Activated naive CD4-positive, alpha-beta T cell treated with anti-CD3 and anti-CD28 coated beads, Interleukin-2, amount 50 U/mL, for 16 hours (primary cell): ENCODE results near the gene PRRT1B.

ENCODE experiments used
- DNase-seq: peaks from one replicate; pipeline ENCODE4 v3.0.0-alpha.2; 2020

Gene PRRT1B

DNA sequence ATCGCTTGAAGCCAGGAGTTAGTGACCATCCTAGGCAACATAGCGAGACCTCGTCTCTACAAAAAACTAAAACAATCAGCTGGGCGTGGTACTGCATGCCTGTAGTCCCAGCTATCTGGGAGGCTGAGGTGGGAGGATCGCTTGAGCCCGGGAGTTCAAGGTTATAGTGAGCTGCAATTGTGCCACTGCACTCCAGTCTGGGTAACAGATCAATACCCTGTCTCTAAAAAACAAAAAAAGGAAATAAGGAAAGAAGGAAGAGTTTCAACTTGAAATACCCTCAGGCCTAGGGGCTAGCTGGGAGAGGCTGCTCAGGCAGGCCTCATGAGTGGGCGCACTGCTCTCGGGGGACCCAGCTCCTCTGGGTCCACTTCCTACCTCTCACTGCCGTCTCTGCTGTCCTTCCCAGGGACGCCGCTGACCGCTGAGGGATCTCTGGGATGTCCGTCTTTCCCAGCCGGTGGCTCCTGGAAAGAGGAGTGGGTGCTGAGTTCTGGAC, 56.4 kb downstream of the PRRT1B start:
- no peak for DNase-seq

DNA sequence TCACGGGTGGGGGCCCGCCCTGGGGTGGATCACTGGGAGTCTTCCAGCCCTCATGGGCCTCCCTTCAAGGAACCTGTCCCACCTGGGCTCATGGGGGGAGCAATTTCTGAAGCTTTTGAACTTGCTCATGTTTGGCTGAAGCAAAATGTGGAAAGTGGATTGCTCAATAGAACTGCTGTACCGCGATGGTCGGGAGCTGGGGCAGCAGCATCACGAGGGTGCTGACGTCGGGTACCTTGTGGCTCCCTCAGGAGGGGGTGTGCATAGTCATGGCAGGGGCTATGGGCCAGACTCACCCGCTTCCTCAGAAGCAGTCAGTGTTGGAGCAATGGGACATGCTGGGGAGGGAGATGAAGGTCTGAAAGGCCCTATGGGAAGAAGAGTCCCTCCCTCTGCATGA, 57.9 kb downstream of the PRRT1B start:
- DNase-seq, result no peak

DNA sequence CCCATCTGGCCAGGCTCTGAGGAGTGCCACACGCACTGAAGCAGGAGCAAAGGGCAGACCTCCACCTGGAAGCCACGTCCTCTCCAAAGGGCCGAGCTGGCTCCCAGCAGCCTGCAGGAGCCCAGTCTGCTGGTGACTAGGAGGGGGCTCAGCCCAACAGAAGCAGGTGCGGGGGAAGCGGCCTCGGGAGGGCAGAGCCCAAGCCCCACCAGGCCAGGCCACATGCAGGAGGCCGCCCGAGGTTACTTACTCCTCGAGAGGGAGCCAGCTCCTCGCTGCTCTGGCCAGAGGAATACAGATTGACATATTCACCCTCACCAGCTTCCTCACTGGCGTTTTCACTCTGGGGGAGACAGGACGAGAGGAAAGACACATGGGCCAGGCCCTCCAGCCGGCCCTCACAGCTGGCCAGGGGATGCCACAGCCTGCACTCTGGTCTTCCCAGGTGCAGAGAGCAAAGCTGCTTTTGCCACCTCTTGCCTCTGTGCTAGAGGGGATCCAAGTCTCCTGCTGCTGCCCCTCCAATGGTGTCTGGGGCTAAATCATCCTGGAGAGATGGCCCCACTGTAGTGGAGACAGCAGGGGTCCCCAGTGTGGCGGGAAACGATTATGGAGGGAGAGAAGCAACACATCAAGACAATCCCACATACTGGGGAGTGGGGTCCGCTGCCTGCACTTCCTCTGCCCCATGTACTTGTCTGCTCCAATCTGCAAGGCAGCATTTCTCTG, 58.6 kb downstream of the PRRT1B start:
- no peak for DNase-seq

DNA sequence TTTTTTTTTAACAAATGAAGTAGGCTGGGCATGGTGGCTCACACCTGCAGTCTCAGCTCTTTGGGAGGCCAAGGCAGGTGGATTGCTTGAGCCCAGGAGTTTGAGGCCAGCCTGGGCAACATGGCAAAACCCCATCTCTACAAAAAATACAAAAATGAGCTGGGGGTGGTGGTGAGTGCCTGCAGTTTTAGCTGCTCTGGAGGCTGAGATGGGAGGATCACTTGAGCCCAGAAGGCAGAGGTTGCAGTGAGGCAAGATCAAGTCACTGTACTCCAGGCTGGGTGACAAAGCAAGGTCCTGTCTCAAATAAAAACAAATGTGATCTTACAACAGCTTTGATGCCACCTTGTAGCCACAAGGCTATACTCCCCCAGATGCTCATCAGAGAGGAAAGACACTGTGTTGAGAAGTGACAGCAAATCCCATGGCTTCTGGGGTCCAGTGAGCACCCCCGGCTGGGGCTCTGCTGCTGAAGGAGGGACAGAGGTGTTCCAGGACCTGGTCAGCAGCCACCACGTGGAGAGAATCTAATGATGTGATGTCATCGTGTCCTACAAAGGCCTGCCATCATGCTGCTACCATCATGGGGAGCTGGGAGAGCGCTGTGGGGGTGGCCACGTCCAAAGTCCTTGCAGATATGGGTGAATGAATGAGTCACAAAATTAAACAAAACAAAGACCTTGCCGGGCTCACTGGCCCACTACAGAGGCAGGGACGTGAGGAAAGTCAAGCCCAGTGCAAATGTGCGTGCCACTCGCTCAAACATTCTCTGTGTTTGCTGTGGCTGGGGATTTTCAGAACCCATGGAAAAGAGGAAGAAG, 60.7 kb downstream of the PRRT1B start:
- no peak for DNase-seq

DNA sequence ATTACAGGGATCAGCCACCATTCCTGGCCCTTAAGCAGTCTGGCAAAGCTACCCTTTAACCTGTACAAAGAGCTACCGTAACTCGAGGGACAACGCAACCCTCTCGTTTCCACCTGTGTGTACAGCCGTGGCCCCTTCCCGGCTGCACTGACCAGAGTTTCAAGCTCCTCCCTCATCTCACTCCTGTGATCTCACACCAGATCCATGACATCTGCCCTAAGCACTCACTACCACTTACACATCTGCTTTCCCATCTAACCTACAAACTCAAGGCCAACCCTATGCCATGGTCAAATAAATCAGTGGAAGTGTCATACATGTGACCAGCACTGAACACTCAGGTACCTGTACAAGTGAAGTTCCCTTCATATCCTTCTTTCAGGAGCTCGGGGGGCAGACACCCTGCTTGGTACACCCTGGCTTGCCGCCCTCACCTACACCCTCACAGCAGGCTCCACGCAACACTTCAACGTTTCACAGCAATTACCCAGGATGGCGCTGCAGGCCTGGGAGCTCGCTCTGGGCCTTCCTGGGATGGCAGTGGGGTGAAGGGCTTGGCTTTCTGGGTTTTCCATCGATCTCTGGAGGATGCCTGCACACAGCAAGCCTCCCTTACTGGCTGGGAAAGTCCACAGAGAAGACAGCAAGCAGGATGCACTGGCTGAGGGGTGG, 61.7 kb downstream of the PRRT1B start:
- DNase-seq, result no peak

DNA sequence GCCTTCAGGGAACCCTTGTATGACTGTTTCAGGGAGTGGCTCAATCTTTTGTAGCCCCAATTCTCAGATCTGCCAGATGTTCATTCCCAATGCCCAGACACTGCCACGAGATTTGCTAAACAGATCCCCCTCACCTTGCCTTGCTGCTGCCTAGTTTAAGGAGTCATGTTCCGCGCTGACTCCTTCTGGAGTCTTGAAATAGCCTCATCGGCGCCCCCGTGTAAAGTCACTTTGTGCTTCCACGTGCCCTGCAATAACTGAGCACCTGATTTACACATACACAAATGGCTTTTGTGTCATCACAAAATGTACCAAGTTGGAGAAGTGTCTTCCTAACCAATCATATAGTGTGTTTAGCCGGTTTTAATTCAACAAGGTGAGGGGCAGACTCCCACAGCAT, 62.3 kb downstream of the PRRT1B start:
- DNase-seq, result no peak

DNA sequence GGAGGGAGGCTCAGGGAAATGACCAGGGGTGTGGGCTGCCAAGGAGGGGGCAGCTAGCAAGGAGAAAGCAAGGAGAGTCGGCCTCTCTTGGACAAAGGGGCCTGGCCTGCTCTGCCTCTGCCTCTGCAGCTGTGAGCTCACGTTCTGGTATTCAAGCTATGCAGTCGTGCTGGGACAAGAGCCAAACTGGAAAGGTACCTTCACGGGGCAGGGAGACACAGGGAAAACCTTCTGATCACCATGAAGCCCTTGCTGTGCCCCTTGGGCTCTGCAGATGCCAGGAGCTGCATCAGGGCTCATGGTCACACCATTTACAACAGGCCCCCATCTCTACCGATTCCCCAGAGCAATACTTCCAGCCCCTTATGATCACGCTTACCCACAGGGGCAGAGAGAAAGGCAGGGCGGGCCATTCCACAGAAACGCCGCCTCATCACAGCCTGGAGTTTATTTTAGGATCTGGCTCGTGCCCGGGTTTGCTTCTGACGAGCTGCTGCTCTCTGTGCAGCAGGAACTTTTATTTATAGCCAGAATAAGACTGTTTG, 63.2 kb downstream of the PRRT1B start:
- DNase-seq, result no peak
